NCI-H345 treated with DMSO at 0.1 percent for 48 hours (cell line): ENCODE data around the gene FLYWCH2.
"Not testable (repeated sequence)": the region's sequence is repeated elsewhere in the genome, so short reads cannot be mapped to it uniquely, and the experiment has no call there.

Source experiments
- DNase-seq: peaks from one replicate; lab custom pipeline; 2025; ENCODE audit not compliant: unreplicated experiment; lab: John Stamatoyannopoulos, UW

FLYWCH2 gene

GRCh38 chr16:2937170-2937569 is 54.2 kb downstream of the FLYWCH2 start:
- no peak for DNase-seq

GRCh38 chr16:2938206-2938605 is 55.2 kb downstream of the FLYWCH2 start:
- DNase-seq: no peak

- DNase-seq: no peak
Observed at GRCh38 chr16:2939968-2940367, 57.0 kb downstream of the FLYWCH2 start.

GRCh38 chr16:2942045-2942444 is 59.0 kb downstream of the FLYWCH2 start:
- no peak for DNase-seq

- not testable (repeated sequence) for DNase-seq
Observed at GRCh38 chr16:2943716-2944115, 60.7 kb downstream of the FLYWCH2 start.

- no peak for DNase-seq
Observed at GRCh38 chr16:2946649-2947048, 63.6 kb downstream of the FLYWCH2 start.
